ENCODE results near the gene TOX2.

Gene TOX2

GRCh38 chr20:44002861-44003260 lies 88.2 kb downstream of the TOX2 start:
- H3K27ac Mint-ChIP-seq, result no peak overlapping the region
- no peaks in the 10 kb centered on the region for H3K9me3 Mint-ChIP-seq
- no peaks in the 10 kb centered on the region for H3K4me1 Mint-ChIP-seq
- TF ChIP-seq, protein P1, sequence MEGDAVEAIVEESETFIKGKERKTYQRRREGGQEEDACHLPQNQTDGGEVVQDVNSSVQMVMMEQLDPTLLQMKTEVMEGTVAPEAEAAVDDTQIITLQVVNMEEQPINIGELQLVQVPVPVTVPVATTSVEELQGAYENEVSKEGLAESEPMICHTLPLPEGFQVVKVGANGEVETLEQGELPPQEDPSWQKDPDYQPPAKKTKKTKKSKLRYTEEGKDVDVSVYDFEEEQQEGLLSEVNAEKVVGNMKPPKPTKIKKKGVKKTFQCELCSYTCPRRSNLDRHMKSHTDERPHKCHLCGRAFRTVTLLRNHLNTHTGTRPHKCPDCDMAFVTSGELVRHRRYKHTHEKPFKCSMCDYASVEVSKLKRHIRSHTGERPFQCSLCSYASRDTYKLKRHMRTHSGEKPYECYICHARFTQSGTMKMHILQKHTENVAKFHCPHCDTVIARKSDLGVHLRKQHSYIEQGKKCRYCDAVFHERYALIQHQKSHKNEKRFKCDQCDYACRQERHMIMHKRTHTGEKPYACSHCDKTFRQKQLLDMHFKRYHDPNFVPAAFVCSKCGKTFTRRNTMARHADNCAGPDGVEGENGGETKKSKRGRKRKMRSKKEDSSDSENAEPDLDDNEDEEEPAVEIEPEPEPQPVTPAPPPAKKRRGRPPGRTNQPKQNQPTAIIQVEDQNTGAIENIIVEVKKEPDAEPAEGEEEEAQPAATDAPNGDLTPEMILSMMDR (IDR thresholded peaks at IDR 0.05; ENCODE audit: unreplicated experiment in 3 of 3), result no peak
- peaks cover 20% of the 10 kb centered on the region for H3K27me3 Mint-ChIP-seq (ENCODE audit: low read depth)
- no peak overlapping the region for H3K4me3 Mint-ChIP-seq
- no peaks in the 10 kb centered on the region for H3K36me3 Mint-ChIP-seq (ENCODE audit: low read depth)

DNA sequence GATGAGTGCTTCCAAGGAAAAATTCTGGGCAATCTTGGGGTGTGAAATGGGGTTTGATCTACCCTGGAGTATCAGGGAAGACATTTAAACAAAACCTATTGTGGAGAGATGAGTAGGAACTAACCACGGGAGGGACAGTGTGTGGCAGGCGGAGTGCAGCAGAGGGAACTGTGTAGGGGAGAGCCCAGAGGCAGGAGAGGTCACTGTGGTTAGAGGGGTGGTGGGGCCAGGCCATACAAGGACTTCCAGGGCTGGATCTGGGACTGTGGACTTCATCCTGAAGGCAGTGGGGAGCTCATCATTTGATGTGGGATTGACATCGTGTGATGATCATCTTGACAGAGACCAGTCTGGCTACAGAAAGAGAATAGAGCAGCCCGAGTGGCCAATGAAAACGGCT lies 89.0 kb downstream of the TOX2 start:
- Mint-ChIP-seq H3K36me3 (ENCODE audit: low read depth) (no peaks in the 10 kb centered on the region), H3K27me3 (ENCODE audit: low read depth) (peaks cover 15% of the 10 kb centered on the region), H3K4me3 (no peak overlapping the region)

GRCh38 chr20:44004306-44004915 lies 89.8 kb downstream of the TOX2 start:
- TF ChIP-seq, protein P1 (IDR thresholded peaks at IDR 0.05; ENCODE audit: unreplicated experiment in 3 of 3), result no peak
- Mint-ChIP-seq H3K9me3 (no peaks in the 10 kb centered on the region), H3K4me1 (peaks cover 2% of the 10 kb centered on the region), H3K27me3 (ENCODE audit: low read depth) (peaks cover 13% of the 10 kb centered on the region), H3K4me3 (no peak overlapping the region), H3K27ac (no peak overlapping the region), H3K36me3 (ENCODE audit: low read depth) (no peaks in the 10 kb centered on the region)

More for the DNA sequence above, 89.0 kb downstream of the TOX2 start:
- no peaks in the 10 kb centered on the region for H3K4me1 Mint-ChIP-seq
- no peaks in the 10 kb centered on the region for H3K9me3 Mint-ChIP-seq
- TF ChIP-seq, protein P1 (IDR thresholded peaks at IDR 0.05; ENCODE audit: unreplicated experiment in 3 of 3), result no peak
- H3K27ac Mint-ChIP-seq, result no peak overlapping the region

DNA sequence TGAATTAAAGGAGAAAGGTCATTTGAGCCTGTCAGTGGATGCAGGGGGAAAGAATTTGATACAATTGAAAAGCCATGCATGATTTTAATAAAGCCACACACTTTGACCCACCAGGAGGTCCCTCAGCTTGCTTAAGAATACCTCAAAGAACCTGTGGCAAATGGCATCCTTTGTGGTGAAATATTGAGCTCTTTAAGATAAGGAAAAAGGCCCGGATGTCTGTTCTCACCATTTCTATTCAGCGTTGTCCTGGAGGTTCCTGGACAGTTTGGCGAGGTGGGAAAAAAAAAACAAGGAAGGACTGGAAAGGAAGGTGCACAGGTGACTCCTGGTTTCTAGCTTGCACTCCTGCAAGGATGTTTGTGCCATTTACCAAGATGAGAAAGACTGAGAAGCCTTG lies 91.0 kb downstream of the TOX2 start:
- H3K36me3 Mint-ChIP-seq (ENCODE audit: low read depth), result no peaks in the 10 kb centered on the region
- no peak overlapping the region for H3K27ac Mint-ChIP-seq
- H3K4me3 Mint-ChIP-seq, result no peak overlapping the region

DNA sequence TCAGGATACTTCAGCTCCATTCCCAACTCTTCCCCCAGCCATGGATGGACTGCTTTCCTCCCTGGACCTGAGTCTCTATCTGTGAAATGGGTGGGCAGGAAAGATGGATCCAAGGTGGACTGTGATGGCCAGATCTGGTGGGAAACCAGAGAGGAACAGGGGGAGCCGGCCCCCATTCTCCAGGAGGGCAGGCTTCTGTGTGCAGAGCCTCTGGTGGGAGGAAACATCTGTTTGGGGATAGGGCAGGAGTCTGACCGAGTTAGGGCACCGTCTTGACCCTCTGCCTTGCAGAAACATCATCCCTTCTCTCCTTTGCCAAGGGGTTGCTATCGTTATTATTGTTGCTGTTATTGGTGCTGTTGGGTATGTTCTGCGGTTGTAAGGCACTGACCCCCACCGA lies 91.5 kb downstream of the TOX2 start:
- H3K9me3 Mint-ChIP-seq, result no peaks in the 10 kb centered on the region
- no peak overlapping the region for H3K4me3 Mint-ChIP-seq
- H3K27ac Mint-ChIP-seq, result no peak overlapping the region
- no peaks in the 10 kb centered on the region for H3K36me3 Mint-ChIP-seq (ENCODE audit: low read depth)
- H3K4me1 Mint-ChIP-seq, result peaks cover 7% of the 10 kb centered on the region
- H3K27me3 Mint-ChIP-seq (ENCODE audit: low read depth), result peaks cover 18% of the 10 kb centered on the region
- TF ChIP-seq, protein P1 (IDR thresholded peaks at IDR 0.05; ENCODE audit: unreplicated experiment in 3 of 3), result no peak

More for the DNA sequence above, 91.0 kb downstream of the TOX2 start:
- TF ChIP-seq, protein P1 (IDR thresholded peaks at IDR 0.05; ENCODE audit: unreplicated experiment in 3 of 3), result no peak
- peaks cover 15% of the 10 kb centered on the region for H3K27me3 Mint-ChIP-seq (ENCODE audit: low read depth)
- no peaks in the 10 kb centered on the region for H3K9me3 Mint-ChIP-seq
- H3K4me1 Mint-ChIP-seq, result peaks cover 7% of the 10 kb centered on the region

- no peaks in the 10 kb centered on the region for H3K36me3 Mint-ChIP-seq (ENCODE audit: low read depth)
- TF ChIP-seq, protein P1 (IDR thresholded peaks at IDR 0.05; ENCODE audit: unreplicated experiment in 3 of 3), result no peak
- H3K9me3 Mint-ChIP-seq, result no peaks in the 10 kb centered on the region
- H3K27me3 Mint-ChIP-seq (ENCODE audit: low read depth), result peaks cover 22% of the 10 kb centered on the region
- peaks cover 7% of the 10 kb centered on the region for H3K4me1 Mint-ChIP-seq
- no peak overlapping the region for H3K27ac Mint-ChIP-seq
- no peak overlapping the region for H3K4me3 Mint-ChIP-seq
Observed at GRCh38 chr20:44006578-44006977, 91.9 kb downstream of the TOX2 start.
